SK-N-SH treated with all-trans-retinoic acid at 6 μM for 48 hours (cell line): ENCODE data around the gene CORO6.

ENCODE experiments used
- ATAC-seq: fragments of 200-7000 bp; cut with Tn5 transposase; 3 replicates; pipeline ENCODE4 v1.9.1; 2020; ENCODE audit warnings: mild to moderate bottlenecking, moderate library complexity
- ARNTL ChIP-seq: fragments of 450-650 bp; formaldehyde crosslinking; IDR thresholded peaks from 2 replicates; pipeline ENCODE4 v1.5.0; 2020; ENCODE audit warnings: low read depth, mild to moderate bottlenecking, moderate library complexity, borderline replicate concordance
- BACH2 ChIP-seq: fragments of 250-450 bp; sonication (Bioruptor Pico); IDR thresholded peaks from 2 replicates; pipeline ENCODE4 v1.9.0; 2021; ENCODE audit warnings: mild to moderate bottlenecking, borderline replicate concordance
- CSDC2 ChIP-seq: fragments of 250-450 bp; sonication (Bioruptor Pico); IDR thresholded peaks from 2 replicates; pipeline ENCODE4 v1.5.0; 2020; ENCODE audit warnings: mild to moderate bottlenecking, moderate library complexity
- CSRNP3 ChIP-seq: fragments of 250-450 bp; sonication (Bioruptor Pico); IDR thresholded peaks from 2 replicates; pipeline ENCODE4 v1.5.1; 2021; ENCODE audit warnings: mild to moderate bottlenecking, moderate library complexity
- ESRRG ChIP-seq: fragments of 250-450 bp; sonication (Bioruptor Pico); IDR thresholded peaks from 2 replicates; pipeline ENCODE4 v1.6.1; 2021; ENCODE audit warnings: mild to moderate bottlenecking
- GLIS3 ChIP-seq: fragments of 250-450 bp; sonication (Bioruptor Pico); IDR thresholded peaks from 2 replicates; pipeline ENCODE4 v1.5.0; 2020; ENCODE audit warnings: mild to moderate bottlenecking, moderate library complexity
- ISL1 ChIP-seq: fragments of 250-450 bp; sonication (Bioruptor Pico); IDR thresholded peaks from 2 replicates; pipeline ENCODE4 v2.1.2; 2022; ENCODE audit warnings: mild to moderate bottlenecking, moderate library complexity
- OSR1 ChIP-seq: fragments of 250-450 bp; sonication (Bioruptor Pico); IDR thresholded peaks from 2 replicates; pipeline ENCODE4 v1.8.0; 2022; ENCODE audit warnings: moderate library complexity, mild to moderate bottlenecking, inconsistent platforms
- PATZ1 ChIP-seq: fragments of 250-450 bp; sonication (Bioruptor Pico); IDR thresholded peaks from 2 replicates; pipeline ENCODE4 v1.8.0; 2020; ENCODE audit warnings: mild to moderate bottlenecking, moderate library complexity, borderline replicate concordance
- POU6F1 ChIP-seq: fragments of 250-450 bp; sonication (Bioruptor Pico); IDR thresholded peaks from 2 replicates; pipeline ENCODE4 v1.8.0; 2021; ENCODE audit warnings: low read depth, mild to moderate bottlenecking, moderate library complexity, borderline replicate concordance
- PPARA ChIP-seq: fragments of 250-450 bp; sonication (Bioruptor Pico); IDR thresholded peaks from 2 replicates; pipeline ENCODE4 v1.5.0; 2020; ENCODE audit warnings: mild to moderate bottlenecking, borderline replicate concordance
- RARB ChIP-seq: fragments of 250-450 bp; sonication (Bioruptor Pico); IDR thresholded peaks from 2 replicates; pipeline ENCODE4 v1.8.0; 2021; ENCODE audit warnings: mild to moderate bottlenecking, moderate library complexity
- SNAI2 ChIP-seq: fragments of 250-450 bp; sonication (Bioruptor Pico); IDR thresholded peaks from 2 replicates; pipeline ENCODE4 v1.5.0; 2020; ENCODE audit warnings: mild to moderate bottlenecking, moderate library complexity
- TCF4 ChIP-seq: fragments of 250-450 bp; sonication (Bioruptor Pico); IDR thresholded peaks from 2 replicates; pipeline ENCODE4 v1.8.0; 2021; ENCODE audit warnings: mild to moderate bottlenecking, moderate library complexity, borderline replicate concordance
- TOX ChIP-seq: fragments of 250-450 bp; sonication (Bioruptor Pico); IDR thresholded peaks from 2 replicates; pipeline ENCODE4 v1.8.0; 2021; ENCODE audit warnings: mild to moderate bottlenecking, moderate library complexity, borderline replicate concordance
- TSHZ2 ChIP-seq: fragments of 250-450 bp; sonication (Bioruptor Pico); IDR thresholded peaks from 2 replicates; pipeline ENCODE4 v1.5.0; 2020; ENCODE audit warnings: mild to moderate bottlenecking, moderate library complexity
- ZC3H10 ChIP-seq: fragments of 250-450 bp; sonication (Bioruptor Pico); IDR thresholded peaks from 2 replicates; pipeline ENCODE4 v1.5.1; 2021; ENCODE audit warnings: mild to moderate bottlenecking, moderate library complexity
- ZFP3 ChIP-seq: fragments of 250-450 bp; sonication (Bioruptor Pico); IDR thresholded peaks from 2 replicates; pipeline ENCODE4 v1.5.0; 2020; ENCODE audit warnings: mild to moderate bottlenecking, moderate library complexity
- ZFP30 ChIP-seq: fragments of 450-650 bp; formaldehyde crosslinking; IDR thresholded peaks from 2 replicates; pipeline ENCODE4 v1.5.0; 2022; ENCODE audit warnings: mild to moderate bottlenecking, moderate library complexity
- ZNF565 ChIP-seq: fragments of 450-650 bp; formaldehyde crosslinking; conservative IDR thresholded peaks from 2 replicates; pipeline ENCODE4 v1.5.0; 2020; ENCODE audit warnings: low read depth, mild to moderate bottlenecking, moderate library complexity
- ZNF70 ChIP-seq: fragments of 450-650 bp; formaldehyde crosslinking; IDR thresholded peaks from 2 replicates; pipeline ENCODE4 v1.5.0; 2020; ENCODE audit warnings: mild to moderate bottlenecking, moderate library complexity
- ZNF8 ChIP-seq: fragments of 450-650 bp; formaldehyde crosslinking; IDR thresholded peaks from 2 replicates; pipeline ENCODE4 v1.5.0; 2020; ENCODE audit warnings: mild to moderate bottlenecking, moderate library complexity

Gene CORO6

GRCh38 chr17:29612094-29612403, 10.7 kb downstream of the CORO6 start (continued):
- no peak for TF ChIP-seq TSHZ2 (CRISPR knock-in tag)
- TF ChIP-seq CSDC2 (CRISPR knock-in tag) = no peak
- TF ChIP-seq POU6F1 (CRISPR knock-in tag) = no peak
- TF ChIP-seq TCF4 (CRISPR knock-in tag) = no peak

- ATAC-seq = no peak
These were observed 11.2 kb downstream of the CORO6 start for GRCh38 chr17:29611351-29612093.

GRCh38 chr17:29610395-29610794, 12.3 kb downstream of the CORO6 start:
- no peak for ATAC-seq
- TF ChIP-seq PATZ1 (CRISPR knock-in tag) (no peak), ARNTL (CRISPR knock-in tag) (no peak), ZNF70 (CRISPR knock-in tag) (no peak), TOX (no peak), CSRNP3 (no peak), PPARA (CRISPR knock-in tag) (no peak), ZFP30 (no peak), POU6F1 (CRISPR knock-in tag) (no peak), ISL1 (CRISPR knock-in tag) (no peak), BACH2 (CRISPR knock-in tag) (no peak), SNAI2 (CRISPR knock-in tag) (no peak), ZNF8 (CRISPR knock-in tag) (no peak), RARB (CRISPR knock-in tag) (no peak), ZC3H10 (CRISPR knock-in tag) (no peak)

More at GRCh38 chr17:29611351-29612093, 11.2 kb downstream of the CORO6 start:
- no peak for TF ChIP-seq GLIS3
- TF ChIP-seq ZNF70 (CRISPR knock-in tag) = no peak
- no peak for TF ChIP-seq OSR1
- no peak for TF ChIP-seq ZNF565 (CRISPR knock-in tag)
- TF ChIP-seq ZNF8 (CRISPR knock-in tag) = no peak
- no peak for TF ChIP-seq ZFP30
- TF ChIP-seq POU6F1 (CRISPR knock-in tag) = no peak
- TF ChIP-seq ESRRG = no peak
- TF ChIP-seq BACH2 (CRISPR knock-in tag) = no peak
- no peak for TF ChIP-seq RARB (CRISPR knock-in tag)
- TF ChIP-seq ZFP3 (CRISPR knock-in tag) = no peak
- no peak for TF ChIP-seq PATZ1 (CRISPR knock-in tag)
